SK-N-SH (cell line): Measurements from ENCODE around the gene LARP6. TPM values are rescaled to one million over a fixed set of nuclear protein-coding genes. Genes with fewer than 3 reads are reported as not detected.

ENCODE experiments used
- CTCF ChIA-PET: fragments of 300-600, 350-600 bp; formaldehyde crosslinking; extraction: SDS; loops from one replicate; lab custom pipeline; 2021; lab: Yijun Ruan, JAX
- POLR2A ChIA-PET: fragments of 350-600 bp; sonication (Branson Sonifier 250); formaldehyde crosslinking; extraction: SDS; loops from one replicate; lab custom pipeline; 2020; ENCODE audit warnings: antibody characterized with exemption, inconsistent platforms; lab: Yijun Ruan, JAX
- DNase-seq: peaks from one replicate; pipeline ENCODE4 v3.0.0; 2012
- H2AFZ ChIP-seq: fragments of 200-600 bp; sonication (generic); 2 replicates; pipeline ENCODE4 v1.8.1; 2016; ENCODE audit warnings: antibody characterized with exemption, mild to moderate bottlenecking, low read depth
- H3F3A ChIP-seq: fragments of 200-600 bp; sonication (generic); replicated peaks from 2 replicates; pipeline ENCODE3; 2016; ENCODE audit warnings: antibody characterized with exemption, mild to moderate bottlenecking; ENCODE audit not compliant: insufficient read depth
- H3K27ac ChIP-seq, 2 experiments: fragments of 200-500 bp in 1 of 2; fragments of 200-600 bp in 1 of 2; sonication (Bioruptor generic) in 1 of 2; sonication (generic), shearing (Covaris generic) in 1 of 2; 2 replicates each; pipeline versions ENCODE4 v1.5.1 to v1.6.1; 2014 to 2016; ENCODE audit warnings: low read depth in 2 of 2, inconsistent platforms in 1 of 2, low read length in 1 of 2, mild to moderate bottlenecking in 1 of 2, mixed read lengths in 1 of 2
- H3K27me3 ChIP-seq: fragments of 200-600 bp; sonication (generic), shearing (Covaris generic); 2 replicates; pipeline ENCODE4 v1.6.1; 2016; ENCODE audit warnings: mixed run types; ENCODE audit not compliant: insufficient read depth
- H3K36me3 ChIP-seq, 2 experiments: fragments of 200-500 bp in 1 of 2; fragments of 200-600 bp in 1 of 2; sonication (Bioruptor generic) in 1 of 2; sonication (generic) in 1 of 2; replicated peaks in 1 of 2; 2 replicates each; pipeline versions ENCODE3 to v1.5.1; 2014 to 2016; ENCODE audit warnings: low read length in 1 of 2, mild to moderate bottlenecking in 1 of 2; ENCODE audit not compliant: insufficient read depth in 2 of 2, control insufficient read depth in 1 of 2
- H3K4me1 ChIP-seq, 2 experiments: fragments of 200-500 bp in 1 of 2; fragments of 200-600 bp in 1 of 2; sonication (Bioruptor generic) in 1 of 2; sonication (generic), shearing (Covaris generic) in 1 of 2; 2 replicates each; pipeline versions ENCODE4 v1.5.1 to v1.6.1; 2014 to 2016; ENCODE audit warnings: low read depth in 1 of 2, low read length in 1 of 2, mixed run types in 1 of 2; ENCODE audit not compliant: insufficient read depth in 2 of 2, control insufficient read depth in 1 of 2
- H3K4me2 ChIP-seq: fragments of 200-600 bp; sonication (generic), shearing (Covaris generic); 2 replicates; pipeline ENCODE4 v1.6.1; 2017; ENCODE audit warnings: mixed run types
- H3K4me3 ChIP-seq, 2 experiments: fragments of 200-500 bp in 1 of 2; fragments of 200-600 bp in 1 of 2; sonication (Bioruptor generic) in 1 of 2; sonication (generic), shearing (Covaris generic) in 1 of 2; 2 replicates each; pipeline versions ENCODE4 v1.5.1 to v1.8.1; 2014 to 2016; ENCODE audit warnings: low read depth in 2 of 2, inconsistent platforms in 1 of 2, low read length in 1 of 2, mild to moderate bottlenecking in 1 of 2, mixed read lengths in 1 of 2, moderate library complexity in 1 of 2
- H3K79me2 ChIP-seq: fragments of 200-600 bp; sonication (generic); 2 replicates; pipeline ENCODE4 v1.8.1; 2017; ENCODE audit warnings: mild to moderate bottlenecking; ENCODE audit not compliant: insufficient read depth
- H3K9ac ChIP-seq: fragments of 200-600 bp; sonication (generic); 2 replicates; pipeline ENCODE4 v1.6.1; 2017; ENCODE audit warnings: mixed run types
- H3K9me2 ChIP-seq: fragments of 200-600 bp; sonication (generic); 2 replicates; pipeline ENCODE4 v1.6.1; 2017; ENCODE audit warnings: mixed run types
- H3K9me3 ChIP-seq: fragments of 200-600 bp; sonication (generic); 2 replicates; pipeline ENCODE4 v1.6.1; 2017; ENCODE audit warnings: mixed run types, mild to moderate bottlenecking, moderate library complexity
- H4K20me1 ChIP-seq: fragments of 200-600 bp; sonication (generic); 2 replicates; pipeline ENCODE4 v1.6.1; 2017; ENCODE audit warnings: mild to moderate bottlenecking, mixed run types; ENCODE audit not compliant: insufficient read depth
- CTCF ChIP-seq: fragments of 200-600 bp; sonication (generic); IDR thresholded peaks from 2 replicates; pipeline ENCODE4 v1.6.1; 2017; ENCODE audit warnings: antibody characterized with exemption, mild to moderate bottlenecking, moderate library complexity
- EP300 ChIP-seq, 2 experiments: IDR thresholded peaks; 2 replicates each; pipeline versions ENCODE4 v1.4.0 to v1.6.1; 2012; ENCODE audit warnings: borderline replicate concordance in 1 of 2, low read depth in 1 of 2, low read length in 1 of 2
- FOSL2 ChIP-seq: IDR thresholded peaks from 2 replicates; pipeline ENCODE4 v1.4.0; 2012; ENCODE audit warnings: low read depth, mild to moderate bottlenecking, moderate library complexity, borderline replicate concordance
- FOXJ3 ChIP-seq: sonication (generic); formaldehyde crosslinking; IDR thresholded peaks from 2 replicates; pipeline ENCODE4 v1.5.1; 2020; ENCODE audit warnings: mild to moderate bottlenecking, missing genetic modification reagents
- FOXM1 ChIP-seq: IDR thresholded peaks from 2 replicates; pipeline ENCODE4 v1.4.0; 2012; ENCODE audit warnings: low read depth, mild to moderate bottlenecking
- JUND ChIP-seq: IDR thresholded peaks from 2 replicates; pipeline ENCODE4 v1.4.0; 2012
- MEF2A ChIP-seq: IDR thresholded peaks from 2 replicates; pipeline ENCODE4 v1.4.0; 2012; ENCODE audit warnings: low read depth, borderline replicate concordance
- MXI1 ChIP-seq: IDR thresholded peaks from 2 replicates; pipeline ENCODE4 v1.6.1; 2012; ENCODE audit warnings: mild to moderate bottlenecking, low read depth, low read length, improper control_type of control experiment
- POLR2AphosphoS5 ChIP-seq: IDR thresholded peaks from 2 replicates; pipeline ENCODE4 v1.6.1; 2012; ENCODE audit warnings: low read depth, low read length
- RFX5 ChIP-seq: IDR thresholded peaks from 2 replicates; pipeline ENCODE4 v1.6.1; 2012; ENCODE audit warnings: mild to moderate bottlenecking, improper control_type of control experiment, low read length
- SIN3A ChIP-seq: IDR thresholded peaks from 2 replicates; pipeline ENCODE4 v1.6.1; 2012; ENCODE audit warnings: low read depth, mild to moderate bottlenecking, low read length, moderate library complexity, borderline replicate concordance
- SMC3 ChIP-seq: IDR thresholded peaks from 2 replicates; pipeline ENCODE4 v1.6.1; 2012; ENCODE audit warnings: low read depth, low read length, improper control_type of control experiment
- TCF12 ChIP-seq: IDR thresholded peaks from 2 replicates; pipeline ENCODE4 v1.4.0; 2012
- TEAD4 ChIP-seq: IDR thresholded peaks from 2 replicates; pipeline ENCODE4 v1.4.0; 2012; ENCODE audit warnings: mild to moderate bottlenecking, borderline replicate concordance; ENCODE audit not compliant: insufficient read depth
- YY1 ChIP-seq: IDR thresholded peaks from 2 replicates; pipeline ENCODE4 v1.4.0; 2012; ENCODE audit warnings: low read depth, mild to moderate bottlenecking
- ZBTB33 ChIP-seq: IDR thresholded peaks from 2 replicates; pipeline ENCODE4 v1.4.0; 2012; ENCODE audit warnings: low read depth, borderline replicate concordance
- WGBS: methylation state at CpG from one replicate; pipeline ENCODE4 v1.1.6; 2017; ENCODE audit warnings: low lambda C conversion rate; 5-methylcytosine and 5-hydroxymethylcytosine counted together
- polyA plus RNA-seq, 3 experiments: library from polyadenylated mRNA; depleted of rRNA; stranded (reverse); fragments of >200 nt; gene quantifications; 2 replicates each; pipeline ENCODE4 v1.2.3, GENCODE V29; 2012
- TF ChIP-seq, protein P1 (sequence below): IDR thresholded peaks from 2 replicates; pipeline ENCODE4 v1.6.1; 2012; ENCODE audit warnings: mild to moderate bottlenecking, low read depth, low read length, moderate library complexity
- TF ChIP-seq, protein P2 (sequence below): fragments of 150-350 bp; IDR thresholded peaks from 2 replicates; pipeline ENCODE4 v1.6.1; 2016; ENCODE audit warnings: mild to moderate bottlenecking, low read depth, low read length
- TF ChIP-seq, protein P3 (sequence below): IDR thresholded peaks from 2 replicates; pipeline ENCODE4 v1.4.0; 2012; ENCODE audit warnings: low read depth, borderline replicate concordance

The LARP6 gene
- polyA plus RNA-seq, 1 of the 3 experiments (the other 2 are of a cell fraction): 236 TPM

DNA sequence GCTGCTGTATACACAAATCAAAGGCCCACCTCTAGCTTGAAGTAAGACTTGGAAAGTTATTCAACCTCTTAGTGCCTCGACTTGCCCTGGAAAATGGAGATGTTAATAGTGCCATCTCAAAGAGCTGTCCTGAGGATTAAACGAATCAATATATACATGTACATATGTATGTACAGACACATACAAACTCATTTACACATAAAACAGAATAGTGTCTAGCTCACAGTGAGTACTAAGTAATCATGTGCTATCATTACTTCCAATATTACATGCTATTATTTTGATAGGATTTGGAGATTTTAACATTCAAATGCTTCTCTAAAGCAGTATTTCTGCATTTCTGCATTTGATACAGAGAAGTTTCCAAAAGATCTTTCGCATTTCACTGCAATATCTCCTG is 20.5 kb downstream of the LARP6 start (continued):
- TF ChIP-seq, protein P1, sequence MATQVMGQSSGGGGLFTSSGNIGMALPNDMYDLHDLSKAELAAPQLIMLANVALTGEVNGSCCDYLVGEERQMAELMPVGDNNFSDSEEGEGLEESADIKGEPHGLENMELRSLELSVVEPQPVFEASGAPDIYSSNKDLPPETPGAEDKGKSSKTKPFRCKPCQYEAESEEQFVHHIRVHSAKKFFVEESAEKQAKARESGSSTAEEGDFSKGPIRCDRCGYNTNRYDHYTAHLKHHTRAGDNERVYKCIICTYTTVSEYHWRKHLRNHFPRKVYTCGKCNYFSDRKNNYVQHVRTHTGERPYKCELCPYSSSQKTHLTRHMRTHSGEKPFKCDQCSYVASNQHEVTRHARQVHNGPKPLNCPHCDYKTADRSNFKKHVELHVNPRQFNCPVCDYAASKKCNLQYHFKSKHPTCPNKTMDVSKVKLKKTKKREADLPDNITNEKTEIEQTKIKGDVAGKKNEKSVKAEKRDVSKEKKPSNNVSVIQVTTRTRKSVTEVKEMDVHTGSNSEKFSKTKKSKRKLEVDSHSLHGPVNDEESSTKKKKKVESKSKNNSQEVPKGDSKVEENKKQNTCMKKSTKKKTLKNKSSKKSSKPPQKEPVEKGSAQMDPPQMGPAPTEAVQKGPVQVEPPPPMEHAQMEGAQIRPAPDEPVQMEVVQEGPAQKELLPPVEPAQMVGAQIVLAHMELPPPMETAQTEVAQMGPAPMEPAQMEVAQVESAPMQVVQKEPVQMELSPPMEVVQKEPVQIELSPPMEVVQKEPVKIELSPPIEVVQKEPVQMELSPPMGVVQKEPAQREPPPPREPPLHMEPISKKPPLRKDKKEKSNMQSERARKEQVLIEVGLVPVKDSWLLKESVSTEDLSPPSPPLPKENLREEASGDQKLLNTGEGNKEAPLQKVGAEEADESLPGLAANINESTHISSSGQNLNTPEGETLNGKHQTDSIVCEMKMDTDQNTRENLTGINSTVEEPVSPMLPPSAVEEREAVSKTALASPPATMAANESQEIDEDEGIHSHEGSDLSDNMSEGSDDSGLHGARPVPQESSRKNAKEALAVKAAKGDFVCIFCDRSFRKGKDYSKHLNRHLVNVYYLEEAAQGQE: no peak
- TF ChIP-seq, protein P2, sequence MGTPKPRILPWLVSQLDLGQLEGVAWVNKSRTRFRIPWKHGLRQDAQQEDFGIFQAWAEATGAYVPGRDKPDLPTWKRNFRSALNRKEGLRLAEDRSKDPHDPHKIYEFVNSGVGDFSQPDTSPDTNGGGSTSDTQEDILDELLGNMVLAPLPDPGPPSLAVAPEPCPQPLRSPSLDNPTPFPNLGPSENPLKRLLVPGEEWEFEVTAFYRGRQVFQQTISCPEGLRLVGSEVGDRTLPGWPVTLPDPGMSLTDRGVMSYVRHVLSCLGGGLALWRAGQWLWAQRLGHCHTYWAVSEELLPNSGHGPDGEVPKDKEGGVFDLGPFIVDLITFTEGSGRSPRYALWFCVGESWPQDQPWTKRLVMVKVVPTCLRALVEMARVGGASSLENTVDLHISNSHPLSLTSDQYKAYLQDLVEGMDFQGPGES: no peak
- TF ChIP-seq SMC3 (no peak), SIN3A (no peak)

DNA sequence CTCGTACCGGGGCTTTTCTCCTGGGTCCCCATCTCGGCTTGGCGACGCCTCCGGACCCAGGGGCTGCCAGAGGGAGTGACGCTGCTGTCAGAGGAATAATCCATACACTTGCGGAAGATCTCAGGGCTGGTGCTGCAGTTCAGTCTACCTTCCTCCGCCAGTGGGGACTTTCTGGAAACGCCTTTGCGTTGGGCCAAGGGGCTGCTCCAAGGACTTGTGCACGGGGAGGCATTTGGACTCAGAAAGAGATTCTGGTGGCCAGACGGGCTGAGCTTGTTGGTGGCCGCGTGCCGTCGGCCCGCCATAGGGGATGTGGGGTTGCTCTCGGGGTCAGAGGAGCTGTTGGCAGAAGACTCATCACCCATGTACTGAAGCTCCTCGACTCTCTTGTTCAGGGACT is 21.8 kb downstream of the LARP6 start:
- Histone ChIP-seq H3F3A (peaks cover 61% of the 10 kb centered on the region), H3K36me3 (peaks cover 45 to 52% of the 10 kb centered on the region in 2 experiments), H3K79me2 (peaks cover 30% of the 10 kb centered on the region; the same call in 1 of the 2 replicates), H2AFZ (no peak overlapping the region), H3K4me1 (peaks cover 4 to 23% of the 10 kb centered on the region in 2 experiments), H3K4me3 (no peak overlapping the region), H4K20me1 (no peaks in the 10 kb centered on the region), H3K27me3 (no peaks in the 10 kb centered on the region), H3K4me2 (no peak overlapping the region), H3K9me3 (no peaks in the 10 kb centered on the region), H3K9me2 (no peaks in the 10 kb centered on the region), H3K9ac (no peak overlapping the region), H3K27ac (0 out of 4 replicates have a peak overlapping the region, but pooled peaks of 1 of the 2 experiments have one; percentile 91)
- TF ChIP-seq FOXJ3 (CRISPR knock-in tag) (no peak), FOXM1 (no peak), JUND (no peak), MEF2A (no peak), YY1 (no peak), RFX5 (no peak), FOSL2 (no peak), TCF12 (no peak), POLR2AphosphoS5 (no peak), ZBTB33 (no peak), SMC3 (no peak), CTCF (no peak), EP300 (IDR thresholded peaks at IDR 0.05; ENCODE audit: borderline replicate concordance in 1 of 2, low read depth in 1 of 2, low read length in 1 of 2) (no peak), SIN3A (no peak), TEAD4 (no peak), MXI1 (no peak)
- TF ChIP-seq, protein P3, sequence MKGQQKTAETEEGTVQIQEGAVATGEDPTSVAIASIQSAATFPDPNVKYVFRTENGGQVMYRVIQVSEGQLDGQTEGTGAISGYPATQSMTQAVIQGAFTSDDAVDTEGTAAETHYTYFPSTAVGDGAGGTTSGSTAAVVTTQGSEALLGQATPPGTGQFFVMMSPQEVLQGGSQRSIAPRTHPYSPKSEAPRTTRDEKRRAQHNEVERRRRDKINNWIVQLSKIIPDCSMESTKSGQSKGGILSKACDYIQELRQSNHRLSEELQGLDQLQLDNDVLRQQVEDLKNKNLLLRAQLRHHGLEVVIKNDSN: no peak
- TF ChIP-seq, protein P2: no peak
- CTCF ChIA-PET: interaction anchor here (0.8 kb wide), 1 partner anchor 36 kb away, joined by 3 read pairs; no protein-coding TSS in a partner anchor
- no peak for DNase-seq
- 95% methylated on average over 20 of the region's 20 CpGs for WGBS
- POLR2A ChIA-PET: no interaction called here
